Amygdala (tissue), 56 donors: Measurements from ENCODE around the gene SLC44A1.

ENCODE experiments used
- DNase-seq, 56 donors: peaks; one replicate each; lab custom pipeline; 2025; lab: John Stamatoyannopoulos, UW

The SLC44A1 gene

GRCh38 chr9:105244003-105244733, at the start of gene SLC44A1:
TSS of gene SLC44A1 (plus strand) at chr9:105244651. CDS start at chr9:105244869, 218 bp downstream.
- peak; percentile 78 to 98 (median 94) for DNase-seq

GRCh38 chr9:105195259-105195658, 49.2 kb upstream of the SLC44A1 start:
- DNase-seq = no peak

- DNase-seq = no peak
Measured at GRCh38 chr9:105198023-105198422, 46.4 kb upstream of the SLC44A1 start.

GRCh38 chr9:105198865-105199264, 45.6 kb upstream of the SLC44A1 start:
- no peak for DNase-seq

- DNase-seq = no peak
Measured at GRCh38 chr9:105204416-105204815, 40.0 kb upstream of the SLC44A1 start.

- peak in 12 of 56 donors; percentile 2 to 54 (median 12) for DNase-seq
Measured at GRCh38 chr9:105205787-105206495, 38.5 kb upstream of the SLC44A1 start.

GRCh38 chr9:105206496-105206820, 38.0 kb upstream of the SLC44A1 start:
- no peak for DNase-seq

- no peak for DNase-seq
Measured at GRCh38 chr9:105206821-105207699, 37.4 kb upstream of the SLC44A1 start.

- DNase-seq = peak in 37 of 56 donors; percentile 3 to 68 (median 23)
Measured at GRCh38 chr9:105216440-105217178, 27.8 kb upstream of the SLC44A1 start.

GRCh38 chr9:105218673-105219072, 25.8 kb upstream of the SLC44A1 start:
- no peak for DNase-seq

GRCh38 chr9:105219291-105219805, 25.1 kb upstream of the SLC44A1 start:
- DNase-seq = no peak

GRCh38 chr9:105220451-105220850, 24.0 kb upstream of the SLC44A1 start:
- no peak for DNase-seq

- DNase-seq = no peak
Measured at GRCh38 chr9:105223544-105224140, 20.8 kb upstream of the SLC44A1 start.

- DNase-seq = no peak
Measured at GRCh38 chr9:105226055-105226454, 18.4 kb upstream of the SLC44A1 start.

GRCh38 chr9:105232207-105232606, 12.2 kb upstream of the SLC44A1 start:
- DNase-seq = no peak

- no peak for DNase-seq
Measured at GRCh38 chr9:105233873-105234272, 10.6 kb upstream of the SLC44A1 start.

GRCh38 chr9:105236261-105236660, 8.2 kb upstream of the SLC44A1 start:
- no peak for DNase-seq

GRCh38 chr9:105237246-105237645, 7.2 kb upstream of the SLC44A1 start:
- DNase-seq = no peak

GRCh38 chr9:105238302-105238701, 6.1 kb upstream of the SLC44A1 start:
- no peak for DNase-seq
